Measurements from ENCODE around the gene SUFU.
"Not testable (repeated sequence)": the region's sequence is repeated elsewhere in the genome, so short reads cannot be mapped to it uniquely, and the experiment has no call there.

The SUFU gene

DNA sequence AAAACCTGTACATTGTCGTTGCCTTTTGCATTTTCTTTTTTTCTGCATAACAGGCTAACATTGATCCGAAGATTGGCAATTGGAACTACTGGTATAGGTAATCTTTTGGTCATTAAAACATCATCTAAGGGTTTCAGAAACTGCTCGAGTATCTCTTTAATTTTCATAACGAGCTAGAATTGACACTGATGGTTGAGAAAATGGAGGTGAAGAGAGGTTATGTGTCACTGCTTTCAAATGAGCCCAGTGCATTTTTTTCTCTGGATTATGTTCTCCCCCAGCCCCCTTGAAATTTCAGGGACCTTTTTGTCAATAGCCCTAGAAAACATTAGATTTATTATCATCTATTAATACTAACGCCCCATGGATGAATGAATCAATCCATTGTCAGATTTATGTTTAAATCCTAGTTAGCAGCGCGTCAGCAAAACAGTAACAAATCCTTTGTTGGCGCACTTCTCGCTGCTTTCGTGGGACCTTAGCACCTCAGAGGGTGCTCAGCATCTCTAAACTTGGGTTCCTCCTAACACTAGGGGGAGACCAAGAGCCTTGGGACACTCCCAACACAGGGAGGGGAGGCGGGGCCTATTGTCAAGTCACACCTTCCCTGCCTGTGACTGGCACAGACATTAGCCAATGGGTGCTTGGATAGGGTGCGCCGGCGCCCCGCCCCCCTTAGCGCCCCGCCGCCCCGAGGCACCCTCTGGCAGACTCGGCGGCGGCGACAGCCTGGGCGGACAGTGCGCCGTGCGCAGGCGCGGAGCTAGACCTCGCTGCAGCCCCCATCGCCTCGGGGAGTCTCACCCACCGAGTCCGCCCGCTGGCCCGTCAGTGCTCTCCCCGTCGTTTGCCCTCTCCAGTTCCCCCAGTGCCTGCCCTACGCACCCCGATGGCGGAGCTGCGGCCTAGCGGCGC is at the start of gene SUFU:
Gene SUFU, plus strand, starts transcription at position 709 of the 915 bp plus-strand sequence. Its CDS starts 181 bp downstream, at position 890.
- DNase-seq (ENCODE audit: low read depth in 2 of 2): peak; percentile 95 to 98

- not testable (repeated sequence) for DNase-seq (ENCODE audit: low read depth in 2 of 2)
Measured at GRCh38 chr10:102454662-102455487, 48.9 kb upstream of the SUFU start.

DNA sequence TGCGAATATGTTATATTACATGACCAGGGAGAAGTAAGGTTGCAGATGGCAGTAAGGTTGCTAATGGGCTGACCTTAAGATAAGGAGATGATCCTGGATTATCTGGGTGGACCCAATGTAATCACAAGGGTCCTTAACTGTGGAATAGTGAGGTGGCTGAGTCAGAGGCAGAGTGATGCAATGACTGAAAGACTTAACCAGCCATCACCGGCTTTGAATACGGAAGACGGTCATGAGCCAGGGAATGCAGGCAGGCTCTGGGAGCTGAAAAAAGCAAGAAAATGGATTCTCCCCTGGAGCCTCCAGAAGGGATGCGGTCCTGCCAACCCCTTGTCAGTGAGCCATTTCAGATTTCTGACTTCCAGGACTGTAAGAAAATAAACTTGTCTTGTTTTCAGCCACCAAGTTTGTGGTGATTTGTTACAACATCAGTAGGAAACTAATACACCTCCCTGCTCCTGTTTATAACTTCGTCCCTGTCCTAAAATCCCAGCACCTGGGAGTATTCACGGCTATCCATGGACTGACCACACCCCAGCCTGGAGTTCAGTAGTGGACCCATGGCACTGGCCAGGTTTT is 47.8 kb upstream of the SUFU start:
- no peak for DNase-seq (ENCODE audit: low read depth in 2 of 2)

GRCh38 chr10:102457591-102458150 is 46.1 kb upstream of the SUFU start:
- no peak for DNase-seq (ENCODE audit: low read depth in 2 of 2)

- no peak for DNase-seq (ENCODE audit: low read depth in 2 of 2)
Measured at GRCh38 chr10:102458656-102459055, 45.1 kb upstream of the SUFU start.

GRCh38 chr10:102460836-102461186 is 43.0 kb upstream of the SUFU start:
- DNase-seq (ENCODE audit: low read depth in 2 of 2): no peak

GRCh38 chr10:102461187-102462054 is 42.4 kb upstream of the SUFU start:
- peak; percentile 79 to 93 for DNase-seq (ENCODE audit: low read depth in 2 of 2)

DNA sequence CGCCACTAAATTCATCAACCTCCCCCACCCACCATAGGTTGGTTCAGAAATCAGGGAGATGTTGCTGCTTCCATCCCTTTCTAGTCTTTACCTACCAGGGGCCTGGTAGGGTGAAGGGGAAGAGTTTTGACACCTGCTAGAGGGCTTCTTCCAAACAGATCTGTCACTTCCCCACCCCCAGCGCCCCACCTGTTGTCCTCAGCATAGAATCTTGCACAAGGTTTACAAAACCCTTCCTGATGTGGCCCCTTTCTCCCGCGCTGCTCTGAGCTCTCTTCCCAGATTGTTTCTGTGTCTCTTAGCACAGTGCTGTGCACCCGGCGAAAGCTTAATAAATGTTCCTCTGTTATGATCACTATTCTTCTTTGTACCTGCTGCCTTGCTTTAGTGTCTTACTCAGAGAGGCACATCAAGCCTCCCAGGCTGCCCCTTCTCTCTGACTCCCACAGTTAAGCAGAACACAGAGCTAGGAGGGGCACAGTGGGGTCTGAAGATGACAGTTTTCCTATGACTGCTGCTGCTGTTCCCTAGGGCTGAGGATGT is 41.2 kb upstream of the SUFU start:
- no peak for DNase-seq (ENCODE audit: low read depth in 2 of 2)

- DNase-seq (ENCODE audit: low read depth in 2 of 2): no peak
Measured at GRCh38 chr10:102463983-102464382, 39.8 kb upstream of the SUFU start.

DNA sequence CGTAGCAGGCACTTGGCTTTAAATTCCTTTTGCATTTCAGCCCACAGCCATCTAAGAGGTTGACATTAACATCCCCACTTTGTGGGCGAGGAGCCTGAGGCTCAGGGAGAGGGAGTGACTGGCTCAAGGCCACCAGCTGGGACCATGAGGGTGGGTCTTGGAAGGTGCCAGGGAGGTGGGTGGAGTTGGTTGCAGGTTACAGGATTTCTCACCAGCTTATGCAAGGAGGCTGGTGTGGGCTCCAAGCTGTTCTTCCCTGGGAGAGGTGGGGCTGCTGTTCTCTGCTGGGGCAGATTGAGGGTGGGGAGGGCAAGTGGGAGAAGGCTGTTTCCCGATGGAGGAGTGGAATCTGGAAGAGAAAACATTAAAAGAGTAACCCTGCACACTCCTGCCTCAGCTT is 38.3 kb upstream of the SUFU start:
- DNase-seq (ENCODE audit: low read depth in 2 of 2): no peak

DNA sequence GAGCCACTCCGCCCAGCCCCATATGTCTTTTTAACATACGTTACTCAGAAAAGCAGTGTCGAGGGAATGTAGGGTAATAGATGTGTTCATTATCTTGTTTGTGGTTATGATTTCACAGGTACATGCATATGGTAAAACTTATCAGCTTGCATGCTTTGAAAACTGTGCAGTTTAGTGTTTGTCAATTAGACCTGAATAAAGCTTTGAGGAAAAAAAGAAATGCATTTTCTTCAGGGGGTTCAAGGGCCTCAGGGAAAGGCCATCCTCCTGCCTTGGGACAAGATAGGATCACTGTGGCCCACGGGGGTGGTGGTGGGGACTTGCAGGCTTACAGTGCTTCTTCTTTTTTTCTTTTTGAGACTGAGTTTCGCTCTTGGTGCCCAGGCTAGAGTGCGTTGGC is 36.5 kb upstream of the SUFU start:
- no peak for DNase-seq (ENCODE audit: low read depth in 2 of 2)

DNA sequence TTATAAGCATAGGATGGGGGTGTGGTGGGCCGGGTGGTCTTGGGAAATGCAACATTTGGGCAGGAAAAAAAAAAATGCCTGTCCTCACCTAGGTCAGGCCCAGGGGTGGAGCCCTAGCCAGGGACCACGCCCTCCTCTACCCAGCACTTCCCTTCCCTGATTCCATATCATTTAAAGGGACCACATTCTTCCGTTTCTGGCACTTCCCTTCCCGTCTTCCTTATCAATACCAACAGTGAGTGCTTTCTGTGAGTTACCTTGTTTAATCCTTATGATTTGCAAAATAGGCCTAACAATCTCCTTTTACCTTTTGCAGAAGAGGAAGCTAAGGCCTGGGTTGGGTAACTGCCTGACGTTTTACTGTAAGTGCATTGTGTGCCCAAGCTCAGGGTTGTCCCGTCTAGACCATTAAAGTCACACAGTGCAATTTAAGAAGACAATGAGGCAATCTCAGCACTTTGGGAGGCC is 35.8 kb upstream of the SUFU start:
- no peak for DNase-seq (ENCODE audit: low read depth in 2 of 2)

GRCh38 chr10:102468683-102469082 is 35.1 kb upstream of the SUFU start:
- no peak for DNase-seq (ENCODE audit: low read depth in 2 of 2)

DNA sequence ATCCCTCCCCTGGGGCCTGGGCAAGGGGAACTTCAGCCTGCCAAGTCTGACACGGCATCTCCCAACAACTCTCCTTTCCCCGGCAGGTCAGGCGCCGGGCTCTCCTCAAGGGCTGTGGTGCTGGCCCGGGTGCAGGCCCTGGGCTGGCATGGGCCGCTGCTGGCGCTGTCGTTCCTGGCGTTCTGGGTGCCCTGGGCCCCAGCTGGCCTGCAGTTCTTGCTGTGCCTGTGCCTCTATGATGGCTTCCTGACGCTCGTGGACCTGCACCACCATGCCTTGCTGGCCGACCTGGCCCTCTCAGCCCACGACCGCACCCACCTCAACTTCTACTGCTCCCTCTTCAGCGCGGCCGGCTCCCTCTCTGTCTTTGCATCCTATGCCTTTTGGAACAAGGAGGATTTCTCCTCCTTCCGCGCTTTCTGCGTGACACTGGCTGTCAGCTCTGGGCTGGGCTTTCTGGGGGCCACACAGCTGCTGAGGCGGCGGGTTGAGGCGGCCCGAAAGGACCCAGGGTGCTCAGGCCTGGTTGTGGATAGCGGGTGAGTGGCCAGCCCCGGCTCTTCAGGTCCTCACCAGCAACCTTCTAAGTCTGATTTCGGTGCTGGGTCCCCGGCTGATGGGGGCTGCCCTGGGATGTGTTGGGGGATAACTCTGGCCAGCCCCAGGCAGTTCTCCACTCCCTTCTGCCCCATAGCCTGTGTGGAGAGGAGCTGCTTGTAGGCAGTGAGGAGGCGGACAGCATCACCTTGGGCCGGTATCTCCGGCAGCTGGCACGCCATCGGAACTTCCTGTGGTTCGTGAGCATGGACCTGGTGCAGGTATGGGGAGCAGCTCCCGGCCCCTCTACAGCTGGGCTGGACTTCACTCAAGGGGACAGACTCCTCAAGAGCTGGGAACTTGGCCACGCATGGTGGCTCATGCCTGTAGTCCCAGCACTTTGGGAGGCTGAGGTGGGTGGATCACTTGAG is 32.9 kb upstream of the SUFU start:
- DNase-seq (ENCODE audit: low read depth in 2 of 2): no peak

GRCh38 chr10:102473445-102474331 is 30.1 kb upstream of the SUFU start:
- DNase-seq (ENCODE audit: low read depth in 2 of 2): no peak

GRCh38 chr10:102475451-102476040 is 28.2 kb upstream of the SUFU start:
- no peak for DNase-seq (ENCODE audit: low read depth in 2 of 2)

DNA sequence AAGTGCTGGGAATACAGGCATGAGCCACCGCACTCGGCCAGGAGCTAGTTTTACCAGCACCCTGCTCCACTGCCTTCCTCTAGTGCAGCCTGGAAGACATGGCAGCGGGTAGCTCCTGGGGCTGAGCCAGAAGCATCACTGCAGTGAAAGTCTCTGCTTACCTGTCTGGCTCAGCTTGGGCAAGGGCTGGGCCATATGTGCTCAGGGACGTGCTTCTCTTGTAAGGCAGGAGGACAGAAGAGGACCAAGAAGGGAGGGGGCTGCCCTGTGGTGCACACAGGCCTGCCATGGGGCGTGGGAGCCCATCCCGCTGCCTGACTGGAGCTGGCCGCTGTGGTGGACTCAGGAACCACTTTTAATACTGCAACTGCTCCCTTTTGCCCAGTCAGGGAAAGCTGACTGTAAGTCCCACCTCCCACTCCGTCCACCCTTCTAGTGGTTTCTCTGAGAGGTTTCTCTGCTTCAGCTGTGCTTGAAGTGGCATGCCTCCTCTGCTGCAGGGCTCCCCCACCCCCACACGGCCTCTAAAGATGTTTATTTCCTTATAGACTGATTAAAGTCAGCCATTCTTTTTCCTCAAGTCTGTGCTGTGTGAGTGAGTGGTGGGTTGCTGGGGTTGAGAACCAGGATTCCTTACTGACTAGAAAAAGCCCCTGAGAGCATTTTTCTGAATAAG is 27.2 kb upstream of the SUFU start:
- DNase-seq (ENCODE audit: low read depth in 2 of 2): no peak

- no peak for DNase-seq (ENCODE audit: low read depth in 2 of 2)
Measured at GRCh38 chr10:102479651-102480050, 24.1 kb upstream of the SUFU start.

Data from stimulated activated CD8-positive, alpha-beta memory T cell treated with anti-CD3 and anti-CD28 coated beads, Interleukin-2, amount 100 ng/mL, for 1 hour (primary cell).